GM10847 (cell line): ENCODE results near the gene PXK.

Experiments used
- POLR2A ChIP-seq: IDR thresholded peaks from 2 replicates; pipeline ENCODE4 v1.6.1; 2011; ENCODE audit not compliant: insufficient read length; ENCODE audit errors: extremely low read depth

Gene PXK

GRCh38 chr3:58308728-58309127 lies 24.0 kb upstream of the PXK start:
- TF ChIP-seq POLR2A, result no peak

- no peak for TF ChIP-seq POLR2A
Measured at GRCh38 chr3:58317811-58318210, 14.9 kb upstream of the PXK start.

- TF ChIP-seq POLR2A, result no peak
Measured at GRCh38 chr3:58321791-58322190, 10.9 kb upstream of the PXK start.

GRCh38 chr3:58322793-58323192 lies 9.9 kb upstream of the PXK start:
- TF ChIP-seq POLR2A, result no peak

GRCh38 chr3:58323529-58324390 lies 8.9 kb upstream of the PXK start:
- no peak for TF ChIP-seq POLR2A

- TF ChIP-seq POLR2A, result no peak
Measured at GRCh38 chr3:58324391-58325390, 8.0 kb upstream of the PXK start.

GRCh38 chr3:58325525-58325992 lies 7.1 kb upstream of the PXK start:
- TF ChIP-seq POLR2A, result no peak

GRCh38 chr3:58326267-58326900 lies 6.3 kb upstream of the PXK start:
- no peak for TF ChIP-seq POLR2A

GRCh38 chr3:58329150-58329921 lies 3.4 kb upstream of the PXK start:
- no peak for TF ChIP-seq POLR2A

- no peak for TF ChIP-seq POLR2A
Measured at GRCh38 chr3:58329922-58330413, 2.7 kb upstream of the PXK start.

- no peak for TF ChIP-seq POLR2A
Measured at GRCh38 chr3:58331593-58332152, 1.0 kb upstream of the PXK start.

GRCh38 chr3:58333206-58334012 lies 717 bp downstream of the PXK start:
- TF ChIP-seq POLR2A, result no peak

- TF ChIP-seq POLR2A, result no peak
Measured at GRCh38 chr3:58334013-58334321, 1.3 kb downstream of the PXK start.
